Activated CD4-positive, alpha-beta T cell treated with anti-CD3 and anti-CD28 coated beads, Interleukin-2, amount 50 U/mL, for 48 hours (primary cell): ENCODE measurements around the gene PGP.

Experiments used
- DNase-seq, 2 experiments: peaks; one replicate each; pipeline ENCODE4 v3.0.0-alpha.2; 2020

Gene PGP

DNA sequence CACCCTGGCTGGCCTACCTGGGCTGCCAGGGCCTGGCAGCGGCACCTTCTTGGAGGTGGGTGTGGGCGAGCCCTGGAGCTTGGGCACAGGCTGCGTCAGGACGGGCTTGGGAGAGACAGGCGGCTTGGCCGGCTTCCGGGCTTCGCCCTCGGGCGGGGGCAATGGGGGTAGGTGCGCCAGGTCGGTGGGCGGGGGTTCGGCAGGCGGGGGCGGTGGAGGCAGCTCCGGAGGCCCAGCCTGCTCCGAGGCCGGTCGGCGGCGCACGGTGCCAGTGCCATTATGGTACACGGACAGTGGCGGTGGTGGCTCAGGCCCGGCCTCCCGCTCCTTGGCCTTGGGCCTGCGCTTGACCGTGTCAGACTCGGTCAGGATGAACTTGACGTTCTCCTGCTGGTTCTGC is 35.1 kb downstream of the PGP start:
- no peak for DNase-seq

DNA sequence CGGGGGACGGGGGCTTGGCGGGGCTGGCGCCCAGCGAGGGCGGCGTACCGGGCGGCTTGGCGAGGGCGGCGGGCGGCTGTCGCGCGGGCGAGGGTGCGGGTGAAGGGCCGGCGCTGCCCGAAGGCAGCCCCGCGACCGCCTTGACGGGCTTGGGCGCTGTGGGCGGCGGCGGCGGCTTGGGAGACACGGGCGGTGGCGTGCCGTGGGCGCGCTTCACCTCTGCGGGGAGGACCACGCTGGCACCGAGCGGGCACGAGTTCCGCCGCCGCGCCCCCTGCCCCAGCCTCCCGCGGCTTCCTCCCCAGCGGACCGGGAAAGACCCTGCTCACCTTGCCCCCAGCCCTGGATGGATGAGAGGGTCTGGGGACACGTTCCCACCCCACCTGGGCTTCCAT is 35.5 kb downstream of the PGP start:
- DNase-seq = no peak

DNA sequence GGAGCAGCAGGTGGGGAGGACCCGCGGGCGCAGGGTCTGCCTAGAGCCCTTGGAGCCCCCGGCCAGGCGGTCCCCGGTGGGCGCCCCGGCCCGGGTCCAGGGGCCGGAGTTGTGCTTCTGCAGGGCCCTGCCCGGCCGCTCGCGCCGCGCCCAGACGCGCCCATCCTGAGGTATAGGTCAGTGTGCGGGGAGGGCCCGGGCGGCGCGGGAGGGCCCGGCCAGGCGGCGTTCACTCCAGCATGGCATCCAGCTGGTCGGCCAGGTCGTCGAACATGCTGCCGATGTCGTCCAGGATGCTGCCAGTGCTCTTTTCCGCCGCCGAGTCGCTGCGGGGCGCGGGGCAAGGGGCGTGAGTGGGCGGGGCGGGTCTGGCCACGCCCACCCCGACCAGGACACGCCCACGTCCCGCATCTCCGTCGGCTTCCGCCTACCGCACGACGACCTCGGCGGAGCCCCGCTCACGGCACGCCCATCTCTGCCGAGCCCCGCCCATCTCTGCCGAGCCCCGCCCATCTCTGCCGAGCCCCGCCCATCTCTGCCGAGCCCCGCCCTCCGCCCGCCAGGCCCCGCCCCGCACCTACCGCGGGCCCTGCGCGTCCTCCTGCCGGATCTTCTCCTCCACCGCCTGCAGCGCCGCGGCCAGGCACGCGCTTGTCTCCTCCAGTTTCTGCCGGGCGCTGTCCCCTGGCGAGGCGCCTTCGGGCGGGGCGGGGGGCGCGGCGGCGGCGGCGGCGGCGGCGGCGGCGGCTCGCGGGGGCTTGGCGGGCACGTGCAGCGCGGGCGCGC is 36.1 kb downstream of the PGP start:
- DNase-seq = peak; percentile 15 to 30

DNA sequence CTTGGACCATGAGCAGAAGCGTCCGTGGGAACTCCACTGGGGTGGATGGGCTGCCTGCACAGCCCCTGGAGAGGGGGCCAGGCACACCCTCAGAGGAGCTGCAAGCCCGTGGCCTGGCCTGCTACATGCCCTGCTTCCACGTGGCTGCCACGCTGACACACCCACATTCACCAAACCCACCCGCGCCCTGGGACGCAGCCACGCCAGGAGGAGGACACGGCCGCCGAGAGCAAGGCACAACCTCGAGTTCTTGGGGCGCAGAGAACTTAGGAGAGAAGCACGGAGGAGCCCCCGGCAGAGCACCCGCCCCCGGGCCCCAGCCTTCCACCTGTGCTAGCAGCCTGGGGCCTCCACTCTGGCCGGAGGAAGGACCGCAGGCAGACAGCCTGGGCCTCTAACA is 37.1 kb downstream of the PGP start:
- no peak for DNase-seq

DNA sequence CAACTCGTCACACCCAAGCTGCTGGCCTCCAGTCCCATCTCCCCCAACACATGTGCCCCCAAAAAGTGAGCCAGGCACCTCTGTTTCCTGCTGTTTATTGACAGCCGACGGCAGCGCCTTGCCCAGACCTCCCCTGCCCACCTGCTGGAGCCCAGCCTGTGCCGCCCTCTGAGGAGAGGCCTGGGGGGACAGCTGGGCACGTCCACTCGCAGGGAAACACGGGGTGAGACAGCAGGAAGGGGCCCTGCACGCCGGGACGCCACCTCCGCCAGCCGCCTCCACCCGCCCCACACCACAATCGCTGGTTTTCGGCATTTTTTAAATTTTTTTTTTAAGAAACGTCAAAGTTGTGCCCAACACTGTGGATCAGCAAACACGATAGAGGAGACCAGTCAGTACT is 37.5 kb downstream of the PGP start:
- DNase-seq = no peak

DNA sequence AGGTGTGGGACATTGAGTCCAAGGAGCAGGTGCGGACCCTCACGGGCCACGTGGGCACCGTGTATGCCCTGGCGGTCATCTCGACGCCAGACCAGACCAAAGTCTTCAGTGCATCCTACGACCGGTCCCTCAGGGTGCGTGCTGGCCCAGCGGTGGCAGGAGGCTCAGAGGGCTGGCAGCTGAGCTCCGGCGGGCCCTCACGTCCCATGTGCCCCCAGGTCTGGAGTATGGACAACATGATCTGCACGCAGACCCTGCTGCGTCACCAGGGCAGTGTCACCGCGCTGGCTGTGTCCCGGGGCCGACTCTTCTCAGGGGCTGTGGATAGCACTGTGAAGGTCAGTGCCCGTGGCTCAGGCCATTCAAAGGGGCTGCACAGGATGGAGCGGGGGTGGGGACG is 38.6 kb downstream of the PGP start:
- no peak for DNase-seq

DNA sequence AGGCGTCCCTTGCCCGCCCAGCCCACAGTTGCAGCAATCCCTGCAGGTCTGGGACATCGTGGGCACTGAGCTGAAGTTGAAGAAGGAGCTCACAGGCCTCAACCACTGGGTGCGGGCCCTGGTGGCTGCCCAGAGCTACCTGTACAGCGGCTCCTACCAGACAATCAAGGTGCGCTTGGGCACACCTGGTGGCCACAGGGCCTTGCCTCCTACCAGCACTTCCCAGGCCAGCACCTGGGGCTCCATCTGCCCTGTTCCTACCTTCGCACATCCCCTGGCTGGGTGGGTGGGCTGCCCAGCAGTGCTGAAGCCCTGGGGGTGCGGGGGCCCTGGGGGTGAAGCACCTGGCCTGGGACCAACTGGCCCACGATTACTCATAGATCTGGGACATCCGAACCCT is 39.2 kb downstream of the PGP start:
- no peak for DNase-seq

DNA sequence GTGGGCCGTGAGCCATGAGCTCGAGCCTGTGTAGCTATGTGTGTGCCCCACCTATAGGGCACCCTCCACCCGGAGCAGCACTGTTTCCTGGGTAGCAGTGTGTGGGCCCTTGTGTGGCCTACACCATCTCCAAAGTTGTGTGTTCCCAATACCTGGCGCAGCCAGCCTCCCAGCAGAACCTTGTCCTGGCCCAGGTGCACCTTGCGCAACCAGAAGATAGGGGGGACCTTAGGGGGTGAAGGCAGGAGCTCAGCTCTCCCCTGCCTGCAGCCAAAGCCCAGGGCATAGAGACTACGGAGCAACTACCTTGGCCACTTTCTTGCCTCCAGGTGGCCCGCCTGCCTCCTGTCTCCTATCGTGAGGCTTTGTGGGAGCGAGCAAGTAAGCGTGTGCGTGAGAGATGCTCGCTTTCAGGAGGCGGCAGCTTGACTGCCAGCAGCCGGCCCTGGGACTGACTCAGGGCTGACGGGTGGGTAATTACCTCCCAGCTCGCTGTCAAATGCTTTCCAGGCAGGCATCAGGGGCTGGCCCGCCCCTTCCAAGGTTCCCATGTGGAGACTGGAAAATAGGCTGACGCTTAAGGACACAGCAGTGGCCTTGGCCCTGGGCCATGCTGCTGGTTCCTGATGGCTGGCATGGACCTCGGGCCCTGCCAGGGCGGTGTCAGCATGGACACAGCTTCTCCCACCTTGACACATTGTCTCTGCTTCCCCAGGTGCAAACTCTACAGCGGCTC is 40.1 kb downstream of the PGP start:
- no peak for DNase-seq

DNA sequence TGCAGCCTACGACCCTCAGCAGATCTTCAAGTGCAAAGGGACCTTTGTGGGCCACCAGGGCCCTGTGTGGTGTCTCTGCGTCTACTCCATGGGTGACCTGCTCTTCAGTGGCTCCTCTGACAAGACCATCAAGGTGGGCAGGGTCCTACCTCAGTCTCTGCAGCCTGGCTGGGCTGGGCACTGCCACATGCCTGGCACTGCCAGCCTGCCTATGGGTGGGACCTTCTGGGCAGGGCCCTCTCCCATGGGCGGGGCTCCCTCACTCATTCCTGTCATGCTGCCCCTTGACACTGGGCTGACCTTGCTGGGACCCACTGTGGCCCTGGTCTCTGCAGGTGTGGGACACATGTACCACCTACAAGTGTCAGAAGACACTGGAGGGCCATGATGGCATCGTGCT is 40.7 kb downstream of the PGP start:
- DNase-seq = no peak

DNA sequence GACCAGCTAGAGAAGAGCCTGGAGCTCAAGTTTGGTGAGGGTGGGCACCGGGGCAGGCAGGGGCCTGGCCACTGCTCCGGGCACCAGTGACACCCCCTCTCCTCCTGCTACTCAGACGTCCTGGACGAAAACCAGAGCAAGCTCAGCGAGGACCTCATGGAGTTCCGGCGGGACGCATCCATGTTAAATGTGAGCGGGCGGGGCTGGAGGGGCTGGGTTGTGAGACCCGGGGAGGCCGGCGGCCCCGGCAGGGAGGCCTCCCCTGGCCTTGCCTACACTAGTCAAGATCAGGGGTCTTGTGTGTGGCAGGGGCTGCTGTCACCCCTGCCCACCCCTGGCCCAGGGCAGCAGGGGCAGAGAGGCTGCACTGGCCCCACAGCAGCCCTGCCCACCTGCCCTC is 41.3 kb downstream of the PGP start:
- DNase-seq = no peak

DNA sequence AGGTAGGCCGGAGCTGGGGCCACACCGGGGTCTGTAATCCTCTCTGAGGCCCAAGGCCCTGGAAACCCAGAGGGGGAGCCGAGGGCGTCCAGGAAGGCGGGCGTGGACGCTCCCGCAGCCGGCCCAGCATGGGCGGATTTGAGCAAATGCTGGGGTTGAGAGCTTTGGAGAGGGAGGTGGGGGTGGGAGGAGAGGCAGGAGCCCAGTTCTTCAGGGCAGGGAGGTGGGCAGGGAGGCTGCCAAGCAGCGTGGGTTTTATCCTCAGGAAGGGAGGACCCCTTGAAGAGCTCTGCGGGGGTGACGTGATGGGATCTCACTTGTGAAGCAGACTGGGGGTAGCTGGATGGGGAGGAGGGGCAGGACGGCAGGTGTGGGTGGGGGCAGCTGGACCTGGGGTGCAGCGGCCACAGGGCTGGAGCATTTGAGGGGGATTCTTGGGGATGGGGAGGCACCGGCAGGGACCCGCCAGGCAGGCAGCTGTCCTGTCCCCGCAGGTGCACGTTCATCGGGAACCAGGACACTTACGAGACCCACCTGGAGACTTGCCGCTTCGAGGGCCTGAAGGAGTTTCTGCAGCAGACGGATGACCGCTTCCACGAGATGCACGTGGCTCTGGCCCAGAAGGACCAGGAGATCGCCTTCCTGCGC is 41.8 kb downstream of the PGP start:
- DNase-seq = no peak

DNA sequence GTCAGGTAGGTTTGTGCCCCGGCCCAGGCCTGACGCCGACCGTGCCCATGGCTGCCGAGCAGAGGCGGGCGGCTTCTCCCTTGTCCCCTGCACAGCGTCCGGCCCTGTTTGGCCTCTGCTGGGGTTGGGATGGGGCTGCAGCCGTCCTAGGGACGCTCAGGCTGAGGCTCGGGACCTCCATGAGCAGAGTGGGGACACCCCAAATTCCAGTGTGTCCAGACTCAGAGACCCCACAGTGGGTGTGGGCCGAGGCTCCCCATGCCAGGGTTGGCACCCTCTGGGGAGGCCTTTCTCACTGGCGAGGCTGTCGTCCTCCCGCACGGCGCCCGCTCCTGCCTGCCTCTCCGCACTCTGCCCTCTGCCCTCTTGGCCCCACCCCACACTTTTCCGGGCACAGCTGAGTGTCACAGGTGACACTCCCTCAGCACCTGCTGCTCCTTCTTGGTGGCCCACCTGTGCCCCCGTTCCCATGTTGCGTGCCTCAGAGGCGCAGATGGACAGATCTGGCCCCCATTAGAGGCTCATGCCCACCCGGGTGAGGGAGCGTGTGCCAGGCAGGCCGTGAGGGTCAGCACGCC is 43.0 kb downstream of the PGP start:
- no peak for DNase-seq

DNA sequence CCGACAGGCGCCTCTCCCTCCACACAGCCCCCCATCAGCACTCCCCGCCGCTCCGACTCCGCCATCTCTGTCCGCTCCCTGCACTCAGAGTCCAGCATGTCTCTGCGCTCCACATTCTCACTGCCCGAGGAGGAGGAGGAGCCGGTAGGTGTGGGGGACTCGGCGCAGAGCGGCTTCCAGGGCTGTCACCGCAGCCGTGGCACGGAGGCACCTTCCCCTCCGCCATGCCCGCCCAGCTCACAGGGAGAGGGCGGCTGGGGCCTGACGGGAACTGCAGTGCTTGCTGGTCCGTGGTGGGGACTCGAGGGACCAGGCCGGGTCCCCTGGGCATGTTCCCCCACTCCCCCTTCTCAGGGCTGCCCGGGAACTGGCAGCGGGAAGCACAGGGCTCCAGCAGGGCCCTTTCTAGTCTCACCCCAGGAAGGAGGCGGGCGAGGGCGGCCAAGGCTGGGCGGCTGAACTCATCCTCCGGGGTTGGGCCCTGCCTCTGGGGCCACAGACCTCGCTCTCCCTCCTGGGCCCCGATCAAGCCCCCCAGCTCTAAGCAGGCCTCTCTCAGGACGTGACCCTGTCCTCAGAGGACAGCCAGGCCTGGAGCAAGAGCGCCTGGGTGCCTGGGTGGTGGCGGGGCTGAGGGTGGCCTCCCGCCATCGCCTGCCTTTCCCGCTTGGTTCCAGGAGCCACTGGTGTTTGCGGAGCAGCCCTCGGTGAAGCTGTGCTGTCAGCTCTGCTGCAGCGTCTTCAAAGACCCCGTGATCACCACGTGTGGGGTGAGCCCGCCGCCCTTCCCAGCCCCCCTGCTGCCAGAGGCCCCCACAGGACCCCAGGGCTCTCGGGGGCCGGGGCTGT is 43.8 kb downstream of the PGP start:
- DNase-seq = no peak

DNA sequence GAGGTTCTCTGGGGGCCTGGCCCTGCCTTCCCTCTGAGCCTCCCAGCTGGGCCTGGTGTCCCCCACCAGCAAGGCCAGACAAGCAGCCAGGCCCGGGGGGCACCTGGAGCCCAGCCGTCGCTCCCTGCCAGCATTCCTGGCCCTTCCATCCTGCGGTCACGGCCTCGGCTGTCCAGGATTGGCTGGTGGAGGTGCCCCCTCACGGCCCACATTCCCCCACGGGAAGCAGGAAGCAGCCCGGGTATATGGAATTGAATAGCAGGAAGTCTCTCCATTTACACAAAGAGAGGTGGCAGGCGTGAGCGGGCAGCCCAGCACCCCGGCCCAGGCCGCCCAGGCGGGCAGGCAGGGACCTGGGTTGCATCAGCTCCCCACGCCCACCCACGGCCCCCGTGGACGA is 44.6 kb downstream of the PGP start:
- no peak for DNase-seq

DNA sequence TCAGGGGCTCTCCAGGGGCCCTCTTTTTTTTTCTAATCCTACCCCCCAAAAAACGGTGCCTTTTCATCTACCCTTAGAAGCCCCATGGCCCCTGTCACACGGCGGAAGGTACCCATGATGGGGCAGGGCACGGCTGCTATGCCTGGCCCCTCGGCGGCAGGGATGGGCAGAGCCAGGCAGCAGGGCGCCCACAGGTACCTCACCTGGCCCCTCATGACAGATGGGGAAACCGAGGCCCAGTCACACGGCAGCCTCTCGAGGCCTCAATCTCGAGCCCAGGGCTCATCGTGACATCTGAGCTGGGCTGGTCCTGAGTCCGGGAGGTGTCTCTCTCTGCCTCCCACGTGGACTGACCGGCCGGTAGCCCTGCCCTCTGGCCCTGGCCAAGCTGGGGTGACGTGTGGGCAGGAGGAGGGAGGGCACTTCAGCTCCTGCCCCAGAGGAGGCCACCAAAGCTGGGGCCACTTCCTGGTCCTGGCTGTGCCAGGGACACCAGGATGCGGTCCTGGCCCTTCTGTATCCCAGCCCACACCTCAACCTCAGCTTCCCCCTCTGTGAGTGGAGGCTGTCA is 47.5 kb downstream of the PGP start:
- no peak for DNase-seq

DNA sequence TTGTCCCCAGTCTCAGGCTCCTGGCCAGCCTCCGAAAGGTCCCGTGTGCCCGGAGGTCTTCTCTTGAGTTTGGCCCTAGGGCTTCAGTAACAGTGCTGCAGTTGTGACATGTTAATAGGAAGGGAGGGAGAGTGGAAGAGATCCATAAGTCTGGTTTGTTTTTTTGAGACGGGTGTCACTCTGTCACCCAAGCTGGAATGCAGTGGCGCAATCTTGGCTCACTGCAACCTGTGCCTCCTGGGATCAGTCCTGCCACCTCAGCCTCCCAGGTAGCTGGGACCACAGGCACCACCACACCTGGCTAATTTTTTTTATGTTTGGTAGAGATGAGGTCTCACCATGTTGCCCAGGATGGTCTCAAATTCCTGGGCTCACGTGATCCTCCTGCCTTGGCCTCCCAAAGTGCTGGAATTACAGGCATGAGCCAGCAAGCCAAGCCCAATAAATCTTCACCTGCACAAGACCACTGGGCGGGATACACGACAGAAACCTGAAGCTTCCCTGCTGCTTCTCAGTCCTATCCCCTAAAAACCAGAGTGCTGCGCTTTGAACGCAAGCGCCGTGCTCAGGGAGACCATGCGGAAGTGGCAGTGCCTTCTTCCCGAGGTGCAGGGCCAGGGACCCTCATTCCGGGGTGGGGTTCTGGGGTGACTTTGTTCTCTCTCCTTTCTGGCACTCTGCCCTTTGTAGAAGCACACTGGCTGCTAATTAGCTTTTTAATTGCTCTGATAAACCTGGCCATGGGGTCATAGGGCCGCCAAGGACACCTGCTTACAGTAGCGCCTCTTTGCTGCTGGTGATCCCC is 48.2 kb downstream of the PGP start:
- DNase-seq = no peak

DNA sequence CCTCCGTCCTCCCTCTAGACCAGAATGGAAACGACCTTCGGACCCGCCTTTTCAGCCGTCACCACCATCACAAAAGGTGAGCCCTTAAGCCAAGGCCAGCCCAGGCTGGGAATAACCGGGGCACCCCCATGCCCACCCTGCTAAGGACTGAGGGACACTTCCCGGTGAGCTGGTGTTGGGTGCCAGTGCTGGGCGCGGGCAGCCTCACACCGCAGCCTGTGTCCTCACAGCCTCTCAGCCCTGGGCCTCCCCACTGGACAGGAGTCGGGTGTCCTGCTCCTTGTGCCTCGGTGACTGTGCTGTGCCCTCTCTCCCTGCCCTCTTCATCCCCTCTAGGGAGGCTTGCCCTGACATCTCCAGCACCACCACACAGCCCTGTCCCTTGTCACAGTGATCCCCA is 48.8 kb downstream of the PGP start:
- DNase-seq = no peak

DNA sequence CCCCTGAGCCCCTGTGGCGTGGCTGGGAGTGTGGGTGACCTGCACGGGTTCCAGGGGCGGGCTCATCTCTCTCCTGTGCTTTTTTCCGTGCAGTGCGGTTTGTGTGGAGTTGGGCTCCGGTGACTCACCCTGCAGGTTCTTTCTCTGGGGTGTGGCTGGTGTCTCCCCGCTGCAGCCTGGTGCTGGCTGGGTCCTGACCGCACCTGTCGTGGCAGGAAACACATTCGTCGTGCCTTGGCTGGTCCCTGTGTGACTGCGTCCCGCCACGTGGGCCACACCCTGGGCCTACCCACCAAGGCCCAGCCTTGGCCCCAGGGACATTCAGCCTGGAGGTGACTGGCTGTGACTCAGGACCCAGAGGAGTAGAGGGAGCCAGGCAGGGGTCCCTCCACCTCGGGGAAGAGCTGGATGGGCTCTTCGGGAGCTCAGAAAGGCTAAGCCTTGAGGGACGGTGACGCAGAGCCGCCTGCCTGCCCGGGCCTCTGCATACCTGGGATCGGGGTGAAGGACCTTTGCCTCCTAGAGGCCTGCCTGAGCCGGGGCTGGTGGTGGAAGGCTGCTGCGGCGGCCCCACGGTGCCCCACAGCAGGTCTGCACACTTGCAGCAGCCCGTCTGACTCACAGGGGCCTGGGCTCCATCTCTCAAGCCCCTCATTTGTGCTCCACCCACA is 51.3 kb downstream of the PGP start:
- peak in 1 of 2 experiments; percentile 12 for DNase-seq

DNA sequence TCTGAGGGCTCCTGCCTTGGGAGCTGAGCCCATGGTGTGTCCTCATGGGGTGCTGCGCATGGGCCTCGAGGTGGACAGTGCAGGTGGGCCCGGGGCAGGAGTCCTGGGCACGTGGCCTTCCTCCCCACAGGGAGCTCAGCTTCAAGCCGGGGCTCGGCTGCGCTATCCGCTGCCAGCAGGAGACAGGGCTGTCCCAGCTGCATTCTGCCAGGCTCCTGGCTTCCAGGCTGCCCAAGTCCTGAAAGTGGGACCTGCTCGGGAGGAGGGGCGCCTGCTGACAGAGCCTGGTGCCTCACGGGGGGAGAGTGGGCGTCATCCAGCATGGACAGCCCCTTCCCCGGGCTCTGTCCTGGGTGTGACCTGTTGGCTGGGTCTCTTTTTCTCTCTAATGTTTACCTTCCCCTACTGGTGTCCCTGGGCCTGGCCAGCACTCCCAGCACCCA is 51.9 kb downstream of the PGP start:
- no peak for DNase-seq

DNA sequence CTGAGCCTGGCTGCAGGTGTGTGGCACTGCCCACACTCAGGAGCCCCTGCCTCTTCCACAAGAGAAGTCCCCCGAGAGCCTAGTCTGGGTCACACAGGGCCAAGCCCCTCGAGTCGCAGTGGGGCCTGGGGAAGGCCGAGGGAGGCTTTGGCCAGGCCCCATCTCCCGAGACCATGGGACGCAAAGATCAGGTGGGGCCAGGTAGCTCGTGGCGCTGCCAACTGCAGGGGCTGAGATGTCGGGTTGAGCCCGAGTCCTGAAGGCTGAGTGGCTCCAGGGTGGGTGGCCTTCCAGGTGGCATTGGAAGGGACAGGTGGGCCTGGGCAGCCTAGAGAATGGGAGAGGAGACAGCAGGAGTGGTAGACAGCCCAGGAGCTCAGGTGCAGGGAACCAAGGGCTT is 52.7 kb downstream of the PGP start:
- DNase-seq = no peak
